NCI-H2227 (cell line): ENCODE data around the gene ZNF385A.

ENCODE experiments used
- DNase-seq: peaks from one replicate; lab custom pipeline; 2025; ENCODE audit not compliant: unreplicated experiment; lab: John Stamatoyannopoulos, UW

The ZNF385A gene

DNA sequence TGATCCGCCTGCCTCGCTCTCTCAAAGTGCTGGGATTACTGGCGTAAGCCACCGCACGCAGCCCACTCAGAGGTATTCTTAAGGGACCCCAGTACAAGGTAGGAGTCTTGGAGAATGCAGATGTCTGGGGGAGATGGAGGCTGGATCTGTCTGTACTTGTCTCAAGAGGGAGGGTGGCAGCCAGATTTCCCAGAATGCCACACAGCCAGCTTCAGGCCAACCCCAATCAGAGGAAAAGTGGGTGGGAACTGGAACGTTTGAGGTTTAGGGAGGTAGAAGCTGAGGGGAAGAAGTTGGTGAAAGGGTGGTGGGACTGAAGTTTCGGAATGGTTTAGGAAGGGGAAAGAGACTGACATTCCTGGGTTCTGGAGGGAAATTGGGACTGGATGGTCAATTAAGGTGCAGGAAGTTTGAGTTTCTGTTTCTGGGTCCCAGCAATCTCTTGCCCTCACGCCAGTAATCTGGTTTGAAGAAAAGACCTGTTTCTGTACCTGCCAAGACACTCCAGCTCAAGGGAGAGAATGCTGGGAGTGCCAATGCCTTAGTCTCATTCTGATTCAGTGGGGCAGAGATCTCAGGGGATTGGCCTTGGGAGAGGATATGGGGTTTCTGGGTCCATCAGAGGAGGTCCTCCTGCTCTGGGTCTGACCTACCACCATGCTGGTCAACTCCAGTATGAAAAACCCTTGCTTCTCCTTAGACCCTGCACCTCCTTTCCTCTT lies 8.1 kb upstream of the ZNF385A start:
- DNase-seq: no peak

DNA sequence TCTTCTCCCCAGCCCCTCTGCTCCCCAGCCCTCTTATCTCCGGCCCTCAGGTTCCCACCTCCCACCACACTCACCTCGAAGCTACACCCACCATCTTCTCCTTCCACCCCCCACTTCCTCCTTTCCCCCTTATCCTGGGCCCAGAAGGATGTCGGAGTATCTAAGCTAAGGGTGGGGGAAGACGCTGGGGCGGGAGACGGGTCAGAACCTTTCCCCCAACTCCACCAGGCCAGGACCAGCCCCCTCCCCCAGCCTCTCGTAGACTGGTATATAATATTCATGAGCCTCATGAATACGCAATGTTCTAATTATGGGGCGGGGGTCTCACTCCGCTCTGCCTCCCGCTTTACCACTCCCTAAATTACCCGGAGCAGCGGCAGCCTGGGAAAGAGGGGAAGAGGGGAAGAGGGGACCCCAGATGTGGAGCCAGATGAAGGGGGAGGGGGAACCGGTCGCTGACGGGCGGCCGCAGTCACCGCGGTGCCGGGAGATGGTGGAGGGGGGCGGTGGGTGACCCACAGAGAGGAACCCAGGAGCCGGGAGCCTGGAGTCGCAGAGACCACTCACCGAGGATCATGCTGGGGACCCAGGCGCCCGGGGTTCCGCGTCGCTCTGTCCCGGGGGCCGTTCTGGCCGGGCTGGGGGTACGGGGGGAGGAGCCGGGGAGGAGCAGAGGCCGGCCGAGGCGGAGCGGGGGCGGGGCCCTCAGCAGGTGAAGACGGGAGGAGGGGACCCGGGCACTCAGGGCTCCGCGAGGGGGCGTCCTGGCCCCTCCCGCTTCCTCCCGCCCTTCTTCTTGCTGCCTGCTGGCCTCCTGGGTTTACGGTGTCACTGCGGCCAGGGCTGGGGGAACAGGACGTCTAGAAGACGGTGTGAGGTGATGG lies 6.4 kb upstream of the ZNF385A start:
- DNase-seq: peak; percentile 65

DNA sequence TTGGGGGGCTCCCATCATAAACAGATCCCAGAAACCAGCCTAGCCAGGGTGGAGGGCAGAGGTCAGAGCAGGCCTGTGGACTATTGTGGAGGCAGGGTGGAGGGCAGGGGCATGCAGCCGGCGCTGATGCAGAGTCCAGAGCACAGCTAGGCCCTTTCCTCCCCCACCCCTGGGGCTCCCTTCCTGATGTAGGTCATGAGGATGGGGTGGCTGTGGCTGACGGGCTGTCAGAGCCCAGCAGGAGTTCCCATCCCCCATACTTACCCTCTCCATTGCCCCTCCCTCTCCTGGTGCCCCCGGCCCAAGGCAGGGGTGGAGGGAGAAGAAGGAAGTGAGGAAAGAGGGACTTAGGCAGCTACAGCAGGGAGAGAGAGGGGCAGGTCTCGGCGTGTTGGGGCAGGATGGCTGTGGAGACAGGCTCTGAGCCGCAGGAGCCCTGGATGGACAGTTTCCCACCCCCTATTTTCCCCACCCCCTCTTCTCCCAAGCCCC lies 5.7 kb upstream of the ZNF385A start:
- no peak for DNase-seq

DNA sequence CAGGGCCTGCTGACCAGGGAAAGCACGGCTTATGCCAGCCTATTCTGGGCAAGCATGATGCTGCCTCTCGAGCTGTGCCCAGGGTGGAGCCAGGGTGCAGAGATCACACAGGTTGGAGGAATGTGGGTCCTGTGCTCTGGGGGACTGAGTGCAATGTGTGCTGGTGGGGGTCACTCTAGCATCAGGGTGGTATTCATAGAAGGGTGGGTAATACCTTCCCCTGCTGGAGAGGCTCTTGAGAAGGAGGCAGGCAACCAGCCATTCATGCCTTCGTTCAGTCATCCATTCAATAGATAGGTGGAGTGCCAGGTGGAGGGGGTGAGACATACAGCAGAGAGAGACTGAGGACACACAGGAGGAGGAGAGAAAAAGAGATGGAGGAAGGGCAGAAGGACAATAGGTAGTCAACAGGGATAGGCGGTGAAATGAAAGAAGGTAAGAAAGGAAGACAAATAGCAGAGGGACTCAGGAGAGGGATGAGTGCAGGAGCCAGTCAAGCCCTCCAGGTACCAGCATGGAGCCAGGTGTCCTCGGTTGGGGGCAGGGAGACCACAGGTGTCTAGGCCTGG lies 5.2 kb upstream of the ZNF385A start:
- no peak for DNase-seq

DNA sequence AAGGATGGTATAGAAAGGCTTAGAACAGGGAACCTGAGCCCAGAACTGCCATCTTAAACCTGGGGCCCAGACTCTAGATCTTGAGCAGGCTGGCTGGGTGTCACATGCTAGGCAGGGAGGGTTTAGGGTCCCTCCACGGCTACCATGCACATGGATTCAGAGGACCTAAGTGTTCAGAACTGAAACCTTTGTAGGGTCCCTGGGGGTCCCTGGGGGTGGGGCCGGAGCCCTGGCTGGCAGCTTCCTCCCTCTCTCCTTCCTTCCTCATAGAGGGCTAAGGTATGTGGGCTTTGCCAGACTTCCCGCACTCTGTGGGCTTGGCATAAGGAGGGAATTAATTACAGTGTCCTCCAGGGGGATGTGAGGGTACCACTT lies 4.6 kb upstream of the ZNF385A start:
- DNase-seq: no peak

DNA sequence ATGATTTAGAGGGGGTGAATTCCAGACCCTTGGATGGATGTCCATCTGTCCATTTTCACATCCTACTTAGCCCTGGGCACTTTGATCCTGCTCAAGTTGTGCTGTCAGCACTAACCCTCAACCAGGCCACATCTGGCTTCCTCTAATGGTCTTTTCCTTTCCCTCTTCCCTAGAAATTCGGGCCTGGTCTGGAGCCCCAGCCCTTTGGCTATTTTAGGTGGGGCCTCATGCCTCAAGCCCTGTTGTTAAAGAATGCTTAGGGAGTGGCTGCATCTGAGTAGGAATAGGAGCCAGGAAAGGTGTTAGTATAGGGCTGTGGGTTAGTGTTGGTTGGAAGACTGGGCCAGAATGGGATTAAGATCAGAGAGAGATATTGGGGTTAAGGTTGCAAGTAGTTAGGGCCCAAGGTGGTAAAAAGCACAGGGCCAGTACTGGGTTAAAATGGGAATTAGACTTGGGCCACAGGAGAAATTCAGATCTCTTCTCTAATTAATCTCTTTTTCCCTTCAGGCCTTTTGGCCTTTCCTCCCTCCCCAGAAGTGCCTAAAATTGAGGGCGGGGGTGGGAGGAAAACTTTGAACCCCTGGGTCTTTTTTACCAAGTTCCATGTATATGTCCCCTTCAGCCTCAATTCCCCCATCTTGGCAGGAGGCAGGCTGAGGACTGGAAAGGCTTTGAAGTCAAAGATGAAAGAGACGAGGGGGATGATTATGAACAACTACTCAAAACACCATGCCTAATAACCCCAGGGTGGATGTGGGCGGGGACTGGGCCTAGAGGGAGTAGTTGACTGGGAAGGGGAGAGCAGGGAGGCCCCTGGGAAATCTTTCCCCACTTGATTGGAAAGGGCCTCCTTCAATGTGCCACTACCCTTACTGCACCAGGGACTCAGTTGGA lies 4.0 kb upstream of the ZNF385A start:
- no peak for DNase-seq

DNA sequence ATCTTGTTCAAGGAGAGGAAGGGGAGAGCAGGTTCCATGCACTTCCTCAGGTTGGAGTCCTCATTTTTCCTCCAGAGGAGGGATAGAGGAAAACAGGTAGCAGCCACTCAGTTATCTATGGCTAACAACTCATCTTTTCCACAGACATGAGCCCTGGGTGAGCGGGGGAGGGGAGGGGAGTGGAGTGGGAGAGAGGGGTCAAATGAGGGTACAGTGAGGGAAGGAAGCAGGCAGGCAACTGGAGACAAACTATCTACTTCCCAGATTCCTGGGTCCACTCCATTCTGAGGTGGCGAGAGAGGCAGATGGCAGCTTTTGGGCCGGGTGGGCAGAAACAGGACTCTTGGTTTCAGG lies 2.6 kb upstream of the ZNF385A start:
- DNase-seq: no peak

DNA sequence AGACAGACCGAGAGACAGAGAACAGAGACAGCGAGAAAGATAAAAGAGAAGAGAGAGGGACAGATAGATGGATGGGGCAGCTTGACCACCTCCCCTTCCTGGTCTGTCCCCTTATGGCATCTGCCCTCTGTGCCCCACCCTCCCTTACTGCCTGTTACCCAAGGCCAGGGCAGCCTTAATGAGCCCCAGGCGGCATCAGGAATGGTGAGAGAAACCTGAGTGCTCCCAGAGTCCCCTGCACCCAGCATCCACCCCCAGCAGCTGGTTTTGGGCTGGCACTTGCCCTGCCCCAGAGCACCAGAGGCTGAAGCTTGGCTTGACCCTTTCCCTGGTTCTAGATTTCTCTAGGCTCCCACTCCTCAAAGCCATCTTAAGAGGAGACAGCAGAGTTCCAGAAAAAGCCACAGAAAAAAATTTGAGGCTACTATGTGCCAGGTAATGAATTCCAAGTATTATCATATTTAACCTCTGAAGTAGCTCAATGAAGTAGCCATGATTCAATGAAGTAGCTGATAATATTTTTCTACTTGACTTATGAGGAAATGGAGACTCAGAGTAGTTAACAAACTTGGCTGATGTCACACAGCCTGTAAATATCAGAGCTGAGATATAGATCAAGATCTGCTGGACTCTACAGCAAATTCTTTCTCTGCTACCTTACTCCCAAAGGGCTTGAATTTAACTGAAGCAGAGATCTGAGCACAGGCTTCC lies 2.0 kb upstream of the ZNF385A start:
- DNase-seq: no peak

DNA sequence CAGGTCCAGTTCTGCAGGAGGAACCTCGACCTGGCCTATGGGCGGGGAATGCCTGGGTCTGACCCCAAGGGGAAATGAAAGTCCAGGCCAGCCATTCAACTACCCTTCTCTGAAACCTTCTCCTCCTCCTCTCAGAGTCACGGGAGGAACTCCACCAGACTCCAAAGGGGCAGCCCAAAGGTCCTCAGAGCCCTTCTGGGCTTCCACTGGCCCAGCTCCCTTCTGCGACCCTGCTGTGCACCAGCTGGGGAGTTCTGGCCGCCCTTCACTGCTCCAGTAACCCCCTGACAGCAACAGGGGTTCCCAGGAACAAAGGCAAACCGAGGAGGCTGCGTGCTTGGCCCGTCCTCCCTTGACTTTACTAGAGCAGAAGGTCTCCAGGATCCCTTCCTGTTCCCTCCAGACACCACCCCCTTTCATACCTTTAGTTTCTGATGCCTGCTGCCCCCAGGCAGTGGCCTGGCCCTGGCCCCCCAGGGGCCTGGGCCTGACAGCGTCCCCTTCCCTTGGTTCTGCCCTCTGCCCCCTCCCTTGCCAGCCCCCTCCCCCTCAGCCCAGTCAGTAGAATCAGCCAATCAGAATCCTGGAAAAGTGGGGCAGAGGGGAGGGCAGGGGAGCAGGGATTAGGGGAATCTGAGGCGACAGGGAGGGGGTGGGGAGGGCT lies 850 bp upstream of the ZNF385A start:
- DNase-seq: no peak

DNA sequence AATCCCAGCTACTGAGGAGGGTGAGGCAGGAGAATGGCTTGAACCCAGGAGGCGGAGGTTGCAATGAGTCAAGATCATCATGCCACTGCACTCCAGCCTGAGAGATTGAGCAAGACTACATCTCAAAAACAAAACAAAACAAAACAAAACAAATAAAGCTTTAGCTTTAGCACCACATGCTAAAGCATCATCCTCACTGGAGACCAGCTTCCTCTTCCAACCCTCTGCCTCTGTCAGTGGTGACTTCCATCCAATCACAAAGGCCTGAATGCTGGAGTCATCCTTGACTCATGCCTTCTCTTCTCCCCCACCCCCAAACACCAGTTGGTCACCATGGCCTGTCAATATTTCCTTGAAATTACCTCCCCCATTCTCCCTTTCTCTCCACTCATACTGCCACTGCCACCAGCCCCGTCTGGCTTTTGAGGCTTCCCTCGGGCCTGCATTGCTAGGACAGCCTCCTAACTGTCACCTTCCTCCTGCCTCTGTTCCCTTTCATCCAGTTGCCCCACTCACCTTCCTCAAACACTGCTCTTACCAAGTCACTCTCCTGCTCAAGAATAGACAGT lies 1.4 kb downstream of the ZNF385A start:
- no peak for DNase-seq

DNA sequence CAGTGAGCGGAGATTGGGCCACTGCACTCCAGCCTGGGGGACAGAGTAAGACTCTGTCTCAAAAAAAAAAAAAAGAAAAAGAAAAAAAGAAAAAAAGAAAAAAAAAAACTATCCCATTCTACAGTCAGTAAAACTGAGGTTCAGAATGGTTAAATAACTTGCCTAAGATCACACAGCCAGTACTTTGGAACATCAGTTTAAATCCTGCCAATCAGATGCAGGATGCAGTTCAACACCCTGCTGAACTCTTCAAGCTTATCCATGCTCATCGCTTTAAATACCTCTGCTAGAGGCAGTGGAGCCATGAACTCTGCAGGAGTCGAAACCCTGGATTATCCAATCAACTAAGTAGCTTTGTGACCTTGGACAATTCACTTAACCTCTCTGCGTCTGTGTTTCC lies 3.4 kb downstream of the ZNF385A start:
- DNase-seq: no peak

DNA sequence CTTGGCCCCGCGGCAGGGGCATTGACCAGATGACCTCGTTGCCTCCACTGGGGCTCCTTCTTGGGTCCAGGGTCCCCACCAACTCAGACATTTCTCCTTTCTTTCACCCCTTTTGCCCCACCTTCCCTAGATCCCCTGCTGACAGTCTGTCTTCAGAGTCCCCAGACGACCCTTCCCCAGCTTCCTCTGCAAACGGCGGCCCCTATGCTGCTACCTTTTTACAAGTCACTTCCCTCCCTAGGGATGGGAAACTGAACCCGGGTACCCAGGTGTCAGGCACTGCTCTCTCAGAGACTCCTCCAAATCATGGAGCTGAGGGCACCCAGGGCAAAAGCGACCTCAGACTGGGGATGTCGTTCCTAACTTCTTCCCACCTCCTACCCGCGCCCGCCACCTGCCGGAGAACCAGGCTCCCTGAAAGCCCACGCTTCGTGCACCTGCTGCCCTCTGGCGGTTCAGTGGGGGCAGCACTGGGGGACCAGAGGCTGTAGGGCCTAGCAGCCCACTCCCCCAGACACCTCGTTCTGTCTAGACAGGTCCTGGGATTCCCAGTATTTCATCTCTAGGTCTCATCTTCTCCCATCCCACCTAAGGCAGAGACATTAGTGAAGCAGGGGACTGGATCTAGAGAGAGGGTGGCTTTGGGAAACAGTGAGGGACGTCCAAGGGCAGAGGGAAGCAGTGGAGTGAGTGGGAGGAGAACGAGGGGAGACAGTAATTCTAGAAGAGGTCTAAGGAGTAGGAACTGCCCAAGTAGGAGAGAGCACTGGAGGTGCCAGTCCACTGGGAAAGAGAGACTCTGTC lies 4.9 kb downstream of the ZNF385A start:
- peak; percentile 91 for DNase-seq

DNA sequence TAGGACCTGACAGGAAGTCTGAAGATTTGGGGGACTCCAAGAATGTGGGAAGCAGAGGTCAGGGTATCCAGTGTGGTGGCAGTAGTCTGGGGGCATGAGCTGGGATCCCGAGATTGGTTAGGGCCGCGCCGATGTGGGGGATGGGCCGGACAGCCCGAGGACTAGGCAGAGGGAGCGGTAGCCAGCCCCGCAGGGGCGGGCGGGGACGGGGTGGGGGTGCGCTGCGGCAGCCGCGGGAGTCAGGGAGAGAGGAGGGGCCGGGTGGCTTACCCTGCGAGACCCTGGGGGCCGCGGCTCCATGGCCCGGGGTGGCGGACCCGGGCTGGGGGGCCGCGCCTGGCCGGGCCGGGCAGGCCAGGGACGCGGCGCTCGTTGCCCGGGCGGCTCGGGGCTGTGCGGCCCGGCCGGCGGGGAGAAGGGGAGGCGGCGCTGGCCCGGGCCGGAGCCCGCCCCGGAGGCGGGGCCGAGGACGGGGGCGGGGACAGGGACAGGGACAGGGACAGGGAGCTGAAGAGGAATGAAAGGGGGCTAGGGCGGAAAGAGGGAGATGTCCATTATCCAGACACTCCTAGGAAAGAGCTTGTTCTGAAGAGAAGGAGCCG lies 5.6 kb downstream of the ZNF385A start:
- DNase-seq: peak; percentile 65

DNA sequence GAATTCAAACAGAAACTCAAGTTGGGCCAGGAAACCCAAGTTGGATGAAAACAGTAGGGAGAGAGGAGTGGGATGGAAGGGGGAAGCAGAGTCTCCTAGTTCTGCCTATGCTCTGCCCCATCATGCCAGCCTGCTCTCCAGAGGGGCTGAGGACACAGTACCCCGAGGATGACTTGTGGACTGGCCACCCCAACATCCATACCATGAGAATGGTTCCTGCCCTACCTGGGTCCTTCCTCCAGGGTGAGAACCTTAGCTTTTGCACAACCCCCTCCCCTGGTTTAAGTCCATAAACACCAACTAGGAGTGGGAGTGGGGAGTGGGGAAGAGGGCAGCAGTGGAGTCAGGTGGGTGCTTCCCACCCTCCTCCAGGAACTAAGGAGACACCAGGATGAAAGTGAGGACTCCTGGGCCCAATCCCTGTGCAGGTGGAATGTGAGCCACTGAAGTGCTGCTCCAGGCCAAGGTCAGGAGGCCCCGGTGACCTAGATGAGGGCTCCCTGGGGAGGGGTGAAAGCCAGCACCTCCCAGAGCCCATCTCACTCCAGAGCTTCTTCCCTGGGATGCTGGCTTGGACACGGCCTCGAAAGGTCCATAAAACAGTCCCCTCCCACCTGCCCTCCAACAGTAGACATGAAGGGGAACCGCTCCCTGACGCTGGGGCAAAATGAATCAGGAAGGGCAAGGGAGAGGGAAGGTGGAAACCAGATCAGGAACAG lies 6.6 kb downstream of the ZNF385A start:
- DNase-seq: no peak

DNA sequence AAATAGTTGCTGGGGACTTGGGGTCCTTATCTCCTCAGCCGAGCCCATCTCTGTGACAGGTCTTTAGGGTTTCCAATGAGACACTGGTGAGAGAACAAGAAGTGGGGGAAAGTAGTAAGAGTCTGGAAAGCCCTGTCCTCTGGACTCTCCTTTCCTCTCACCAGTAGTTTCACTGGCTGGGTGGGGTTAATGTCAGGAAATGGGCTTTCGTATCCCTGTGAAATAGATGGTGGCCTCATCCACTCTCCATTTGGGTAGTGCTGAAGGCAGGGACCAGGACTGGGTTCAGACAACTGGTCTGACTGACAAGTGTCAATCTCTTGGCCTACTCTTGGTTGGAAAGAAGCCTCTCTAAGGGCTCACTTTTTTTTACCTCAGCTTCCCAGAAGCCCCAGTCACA lies 7.5 kb downstream of the ZNF385A start:
- DNase-seq: no peak

DNA sequence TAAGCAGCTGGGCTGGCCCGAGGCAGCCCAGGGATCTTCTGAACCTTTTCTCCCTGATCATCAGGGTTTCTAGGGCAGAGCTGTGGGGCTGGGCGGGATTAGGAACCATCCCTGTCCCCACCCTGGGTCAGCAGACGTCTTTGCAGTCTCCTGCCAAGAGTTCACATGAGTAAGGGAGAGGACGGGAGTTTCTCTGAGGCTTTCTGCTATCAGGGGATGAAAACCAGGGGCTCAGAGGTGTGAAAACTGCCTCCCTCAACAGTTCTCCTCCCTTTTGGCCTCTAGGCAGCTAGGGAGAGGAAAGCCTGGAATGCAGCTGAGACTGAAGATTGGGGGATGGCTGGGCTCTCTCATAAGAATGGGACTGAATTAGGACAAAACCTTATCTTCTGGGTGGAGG lies 7.9 kb downstream of the ZNF385A start:
- DNase-seq: no peak

DNA sequence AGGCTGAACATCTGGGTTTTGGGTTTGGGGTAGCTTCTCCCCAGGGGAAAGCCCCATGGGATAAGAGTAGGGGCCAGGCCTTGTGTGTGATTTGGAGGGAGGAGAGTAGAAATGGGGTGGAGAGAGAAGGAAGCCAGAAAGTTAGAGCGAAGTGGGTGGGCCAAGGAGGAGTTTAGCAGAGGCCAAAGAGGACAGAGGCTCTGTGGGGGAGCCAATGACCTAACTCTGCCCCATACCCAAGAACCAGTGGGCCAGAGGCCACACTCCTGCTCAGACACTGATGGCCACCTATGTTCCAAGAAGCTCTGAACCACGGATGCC lies 9.3 kb downstream of the ZNF385A start:
- no peak for DNase-seq
